PFSK-1 (cell line): ENCODE results near the gene LRMDA.

Source experiments
- FOXP2 ChIP-seq: optimal IDR thresholded peaks from 2 replicates; pipeline ENCODE3; 2011; ENCODE audit warnings: borderline replicate concordance, control low read depth, inconsistent platforms; ENCODE audit not compliant: insufficient read depth; ENCODE audit errors: extremely low read length, extremely low read depth
- POLR2AphosphoS5 ChIP-seq: IDR thresholded peaks from 2 replicates; pipeline ENCODE4 v1.6.1; 2012; ENCODE audit warnings: low read depth, mild to moderate bottlenecking, control low read depth, low read length, moderate library complexity
- SIN3A ChIP-seq: IDR thresholded peaks from 2 replicates; pipeline ENCODE4 v1.6.1; 2012; ENCODE audit warnings: mild to moderate bottlenecking, low read length, moderate library complexity, borderline replicate concordance; ENCODE audit not compliant: insufficient read depth
- TAF1 ChIP-seq: IDR thresholded peaks from 2 replicates; pipeline ENCODE4 v1.6.1; 2012; ENCODE audit warnings: low read length, control low read depth, borderline replicate concordance; ENCODE audit not compliant: insufficient read depth
- TF ChIP-seq, protein P1 (sequence below), 2 experiments: IDR thresholded peaks; 2 replicates each; pipeline versions ENCODE4 v1.6.1 to v1.8.0; 2011 to 2012; ENCODE audit warnings: low read depth in 2 of 2, low read length in 2 of 2, control low read depth in 1 of 2, inconsistent platforms in 1 of 2, mild to moderate bottlenecking in 1 of 2, moderate library complexity in 1 of 2; ENCODE audit not compliant: insufficient read depth in 1 of 2

LRMDA gene

DNA sequence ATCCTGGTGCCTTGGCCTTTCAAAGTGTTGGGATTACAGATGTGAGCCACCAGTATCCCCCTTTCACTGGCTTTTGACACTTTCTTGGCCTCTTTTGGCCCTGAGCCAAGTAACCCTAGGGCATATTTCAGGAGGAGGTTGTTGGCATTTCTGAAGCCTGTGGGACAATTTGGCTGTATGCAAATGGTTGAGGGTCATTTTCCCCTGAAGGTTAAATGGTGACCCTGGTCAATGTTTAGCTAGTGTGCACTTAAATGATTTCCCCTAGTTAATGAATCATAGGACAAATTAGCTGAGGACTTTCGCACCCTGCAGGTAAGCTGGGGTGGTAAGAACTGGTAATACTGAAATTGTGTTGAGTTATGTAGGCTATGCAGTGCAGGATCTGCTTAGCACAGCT lies 660.5 kb downstream of the LRMDA start:
- TF ChIP-seq SIN3A (no peak), FOXP2 (no peak), POLR2AphosphoS5 (no peak), TAF1 (no peak)
- TF ChIP-seq, protein P1, sequence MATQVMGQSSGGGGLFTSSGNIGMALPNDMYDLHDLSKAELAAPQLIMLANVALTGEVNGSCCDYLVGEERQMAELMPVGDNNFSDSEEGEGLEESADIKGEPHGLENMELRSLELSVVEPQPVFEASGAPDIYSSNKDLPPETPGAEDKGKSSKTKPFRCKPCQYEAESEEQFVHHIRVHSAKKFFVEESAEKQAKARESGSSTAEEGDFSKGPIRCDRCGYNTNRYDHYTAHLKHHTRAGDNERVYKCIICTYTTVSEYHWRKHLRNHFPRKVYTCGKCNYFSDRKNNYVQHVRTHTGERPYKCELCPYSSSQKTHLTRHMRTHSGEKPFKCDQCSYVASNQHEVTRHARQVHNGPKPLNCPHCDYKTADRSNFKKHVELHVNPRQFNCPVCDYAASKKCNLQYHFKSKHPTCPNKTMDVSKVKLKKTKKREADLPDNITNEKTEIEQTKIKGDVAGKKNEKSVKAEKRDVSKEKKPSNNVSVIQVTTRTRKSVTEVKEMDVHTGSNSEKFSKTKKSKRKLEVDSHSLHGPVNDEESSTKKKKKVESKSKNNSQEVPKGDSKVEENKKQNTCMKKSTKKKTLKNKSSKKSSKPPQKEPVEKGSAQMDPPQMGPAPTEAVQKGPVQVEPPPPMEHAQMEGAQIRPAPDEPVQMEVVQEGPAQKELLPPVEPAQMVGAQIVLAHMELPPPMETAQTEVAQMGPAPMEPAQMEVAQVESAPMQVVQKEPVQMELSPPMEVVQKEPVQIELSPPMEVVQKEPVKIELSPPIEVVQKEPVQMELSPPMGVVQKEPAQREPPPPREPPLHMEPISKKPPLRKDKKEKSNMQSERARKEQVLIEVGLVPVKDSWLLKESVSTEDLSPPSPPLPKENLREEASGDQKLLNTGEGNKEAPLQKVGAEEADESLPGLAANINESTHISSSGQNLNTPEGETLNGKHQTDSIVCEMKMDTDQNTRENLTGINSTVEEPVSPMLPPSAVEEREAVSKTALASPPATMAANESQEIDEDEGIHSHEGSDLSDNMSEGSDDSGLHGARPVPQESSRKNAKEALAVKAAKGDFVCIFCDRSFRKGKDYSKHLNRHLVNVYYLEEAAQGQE (IDR thresholded peaks at IDR 0.05; ENCODE audit: insufficient read depth in 1 of 2, low read depth in 2 of 2, low read length in 2 of 2) = no peak

DNA sequence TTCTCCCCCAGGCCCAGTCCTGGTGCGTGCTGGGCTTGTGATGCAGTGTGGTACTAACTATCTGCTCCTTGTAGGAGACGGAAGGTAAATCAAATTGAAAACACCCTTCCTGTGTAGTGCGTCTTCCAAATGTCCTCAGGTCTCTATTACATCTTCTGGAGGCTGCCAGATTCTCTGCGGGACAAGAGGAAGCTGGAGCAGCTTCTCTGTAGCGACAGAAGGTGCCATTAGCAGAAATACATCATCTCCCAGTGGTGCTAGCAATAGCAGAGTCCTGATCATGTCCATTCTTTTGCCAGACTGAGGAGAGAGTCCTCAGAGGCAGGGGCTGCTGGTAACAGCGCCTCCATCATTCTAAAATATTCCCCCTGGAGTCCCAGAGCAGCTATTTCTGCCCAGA lies 675.2 kb downstream of the LRMDA start:
- no peak for TF ChIP-seq FOXP2
- TF ChIP-seq, protein P1 (IDR thresholded peaks at IDR 0.05; ENCODE audit: insufficient read depth in 1 of 2, low read depth in 2 of 2, low read length in 2 of 2) = no peak
- TF ChIP-seq TAF1 = no peak
- TF ChIP-seq POLR2AphosphoS5 = no peak
- no peak for TF ChIP-seq SIN3A

DNA sequence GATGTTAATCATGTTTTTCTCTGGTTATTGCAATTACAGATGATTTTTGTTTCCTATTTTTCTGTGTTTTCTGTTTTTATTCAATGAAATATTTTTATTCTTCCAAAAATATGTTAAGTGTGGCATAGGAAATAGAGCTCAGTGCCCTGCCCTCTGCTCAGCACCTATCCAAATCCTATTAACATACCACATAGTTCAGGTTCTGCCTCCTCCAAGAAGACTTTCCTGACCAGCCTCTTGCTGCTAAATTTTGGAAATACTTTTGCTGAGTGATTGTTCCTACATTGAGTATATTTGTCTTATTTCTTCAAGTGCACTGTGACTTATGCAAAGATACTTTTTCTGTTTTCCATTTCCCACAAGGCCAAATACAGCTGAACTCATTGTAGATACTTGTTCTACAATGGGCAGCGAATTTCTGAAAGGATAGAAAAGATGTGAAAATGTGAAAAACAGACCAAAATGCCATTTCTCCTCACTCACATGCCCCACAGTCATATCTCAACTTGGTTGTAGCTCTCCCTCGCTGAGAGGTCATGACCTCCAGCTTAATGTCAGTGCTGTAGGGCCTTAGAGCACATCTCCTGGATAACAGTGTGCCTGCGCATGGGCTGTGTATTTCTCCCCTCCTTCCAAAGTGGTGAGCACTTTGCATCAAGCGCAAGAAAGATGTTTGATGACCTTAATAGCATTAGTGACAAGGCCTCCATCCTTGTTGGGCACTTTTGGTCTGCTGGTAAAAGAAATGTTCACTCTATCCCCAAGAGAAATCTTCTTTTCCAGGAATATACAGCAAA lies 677.3 kb downstream of the LRMDA start:
- TF ChIP-seq TAF1 = no peak
- TF ChIP-seq FOXP2 = no peak
- TF ChIP-seq, protein P1 (IDR thresholded peaks at IDR 0.05; ENCODE audit: insufficient read depth in 1 of 2, low read depth in 2 of 2, low read length in 2 of 2) = no peak
- no peak for TF ChIP-seq POLR2AphosphoS5
- TF ChIP-seq SIN3A = no peak

DNA sequence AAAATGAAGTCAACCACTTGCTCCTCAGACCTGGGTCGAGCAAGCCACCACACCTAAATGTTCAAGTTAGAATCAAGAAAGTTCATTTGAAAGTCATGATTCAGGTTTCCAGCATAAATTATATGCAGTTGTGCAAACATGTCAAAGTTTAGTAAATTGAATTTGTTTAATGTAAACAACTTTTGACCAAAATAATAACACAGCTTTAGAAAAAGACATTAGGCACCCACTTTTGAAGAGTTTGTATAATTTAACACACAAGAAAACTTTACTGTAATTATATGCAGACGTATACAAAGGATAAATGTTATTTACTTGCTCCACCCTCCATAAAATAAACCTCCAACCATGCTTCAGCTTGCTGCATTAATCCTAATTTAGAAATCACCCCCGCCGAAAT lies 680.0 kb downstream of the LRMDA start:
- TF ChIP-seq TAF1 = no peak
- TF ChIP-seq SIN3A = no peak
- no peak for TF ChIP-seq POLR2AphosphoS5
- TF ChIP-seq, protein P1 (IDR thresholded peaks at IDR 0.05; ENCODE audit: insufficient read depth in 1 of 2, low read depth in 2 of 2, low read length in 2 of 2) = no peak
- no peak for TF ChIP-seq FOXP2
